HFFc6 (cell line): ENCODE results near the gene KEL. TPM values are rescaled to one million over a fixed set of nuclear protein-coding genes. Genes with fewer than 3 reads are reported as not detected.

Experiments used
- DNase-seq: peaks from one replicate; pipeline ENCODE4 v3.0.0-alpha.2; 2018
- H3K27ac Mint-ChIP-seq: 2 replicates; pipeline ENCODE4 v1.8.0; 2020; ENCODE audit warnings: mild to moderate bottlenecking, mixed read lengths
- H3K27me3 Mint-ChIP-seq: 2 replicates; pipeline ENCODE4 v1.8.0; 2021; ENCODE audit warnings: mild to moderate bottlenecking, moderate library complexity, mixed read lengths; ENCODE audit not compliant: insufficient read depth
- H3K36me3 Mint-ChIP-seq: 2 replicates; pipeline ENCODE4 v1.8.0; 2021; ENCODE audit warnings: low read depth, mixed read lengths
- H3K4me1 Mint-ChIP-seq: 2 replicates; pipeline ENCODE4 v1.8.0; 2020; ENCODE audit warnings: low read depth, mixed read lengths
- H3K4me3 Mint-ChIP-seq: 2 replicates; pipeline ENCODE4 v1.8.0; 2020; ENCODE audit warnings: mild to moderate bottlenecking, moderate library complexity, mixed read lengths
- H3K9me3 Mint-ChIP-seq: 2 replicates; pipeline ENCODE4 v1.8.0; 2020; ENCODE audit warnings: mild to moderate bottlenecking, mixed read lengths
- CTCF ChIP-seq: fragments of 200-600 bp; sonication (generic); IDR thresholded peaks from 2 replicates; pipeline ENCODE4 v1.5.0; 2021; ENCODE audit warnings: antibody characterized with exemption, mild to moderate bottlenecking
- total RNA-seq, 6 experiments: library from RNA; stranded (reverse); fragmentation: NEBNext Ultra II Directional; extraction: Animal tissue kit (Norgen Biotek cat#: 25700); gene quantifications; 2 replicates in 1 of 6; 3 replicates in 5 of 6; pipeline ENCODE4 v1.2.3, GENCODE V29; 2021

KEL gene
- total RNA-seq, 6 experiments from 2014 or later: not detected

- peaks cover 13% of the 10 kb centered on the region for H3K27me3 Mint-ChIP-seq
- DNase-seq: no peak
- no peak overlapping the region for H3K4me3 Mint-ChIP-seq
- no peak overlapping the region for H3K27ac Mint-ChIP-seq
- TF ChIP-seq CTCF: no peak
- peaks cover 5% of the 10 kb centered on the region; the same call in 1 of the 2 replicates for H3K9me3 Mint-ChIP-seq
- H3K36me3 Mint-ChIP-seq: peaks cover 6% of the 10 kb centered on the region; the same call in 1 of the 2 replicates
- H3K4me1 Mint-ChIP-seq: no peaks in the 10 kb centered on the region
Measured at GRCh38 chr7:142894985-142895593, 67.1 kb downstream of the KEL start.

- DNase-seq: no peak
- H3K27me3 Mint-ChIP-seq: peaks cover 13% of the 10 kb centered on the region
- H3K9me3 Mint-ChIP-seq: peaks cover 5% of the 10 kb centered on the region; the same call in 1 of the 2 replicates
- H3K36me3 Mint-ChIP-seq: peaks cover 6% of the 10 kb centered on the region; the same call in 1 of the 2 replicates
- no peak overlapping the region for H3K4me3 Mint-ChIP-seq
- no peaks in the 10 kb centered on the region for H3K4me1 Mint-ChIP-seq
- H3K27ac Mint-ChIP-seq: no peak overlapping the region
- TF ChIP-seq CTCF: no peak
Measured at GRCh38 chr7:142894112-142894984, 67.8 kb downstream of the KEL start.

GRCh38 chr7:142892951-142893350, 69.2 kb downstream of the KEL start:
- no peak overlapping the region for H3K4me3 Mint-ChIP-seq
- no peaks in the 10 kb centered on the region for H3K4me1 Mint-ChIP-seq
- H3K27me3 Mint-ChIP-seq: peaks cover 13% of the 10 kb centered on the region
- peaks cover 6% of the 10 kb centered on the region; the same call in 1 of the 2 replicates for H3K36me3 Mint-ChIP-seq
- no peak overlapping the region for H3K27ac Mint-ChIP-seq
- no peak for TF ChIP-seq CTCF
- peaks cover 5% of the 10 kb centered on the region; the same call in 1 of the 2 replicates for H3K9me3 Mint-ChIP-seq
- DNase-seq: no peak

- peaks cover 5% of the 10 kb centered on the region; the same call in 1 of the 2 replicates for H3K9me3 Mint-ChIP-seq
- H3K27me3 Mint-ChIP-seq: peaks cover 7% of the 10 kb centered on the region
- no peak overlapping the region for H3K4me3 Mint-ChIP-seq
- no peak for DNase-seq
- TF ChIP-seq CTCF: no peak
- no peaks in the 10 kb centered on the region for H3K4me1 Mint-ChIP-seq
- no peak overlapping the region for H3K27ac Mint-ChIP-seq
- peaks cover 6% of the 10 kb centered on the region; the same call in 1 of the 2 replicates for H3K36me3 Mint-ChIP-seq
Measured at GRCh38 chr7:142891490-142892082, 70.6 kb downstream of the KEL start.

Other genes with a start within 250 kb of the KEL start
- not detected for gene PRSS1, start 212.9 kb downstream of the KEL start, total RNA-seq
- gene PRSS2, start 191.4 kb downstream of the KEL start, total RNA-seq: not detected
- under 1 TPM; 0.26 to 0.69 (median 0.33) TPM for gene EPHB6, start 107.3 kb downstream of the KEL start, total RNA-seq
- gene TRPV6, start 76.6 kb downstream of the KEL start, total RNA-seq: not detected
- not detected for gene TRPV5, start 28.6 kb downstream of the KEL start, total RNA-seq
- gene LLCFC1, start 22.9 kb downstream of the KEL start, total RNA-seq: not detected
- gene OR9A2, start 64.8 kb upstream of the KEL start, total RNA-seq: not detected
- not detected for gene OR6V1, start 90.0 kb upstream of the KEL start, total RNA-seq
- not detected for gene PIP, start 169.7 kb upstream of the KEL start, total RNA-seq
- not detected for gene TAS2R39, start 221.1 kb upstream of the KEL start, total RNA-seq